Sigmoid colon (tissue), 4 donors: ENCODE data around the gene MC1R.

Source experiments
- EP300 ChIP-seq, 4 donors: sonication (generic); formaldehyde crosslinking; IDR thresholded peaks; one replicate each; pipeline ENCODE4 v1.6.1; 2017; ENCODE audit warnings: antibody characterized with exemption in 4 of 4
- TF ChIP-seq, protein P1 (sequence below), 4 experiments: fragments of 450-650 bp in 3 of 4; fragments of 200-600 bp in 1 of 4; IDR thresholded peaks; one replicate each; pipeline ENCODE4 v1.5.1; 2016 to 2019; ENCODE audit warnings: antibody characterized with exemption in 4 of 4, mild to moderate bottlenecking in 3 of 4, moderate library complexity in 2 of 4

DNA sequence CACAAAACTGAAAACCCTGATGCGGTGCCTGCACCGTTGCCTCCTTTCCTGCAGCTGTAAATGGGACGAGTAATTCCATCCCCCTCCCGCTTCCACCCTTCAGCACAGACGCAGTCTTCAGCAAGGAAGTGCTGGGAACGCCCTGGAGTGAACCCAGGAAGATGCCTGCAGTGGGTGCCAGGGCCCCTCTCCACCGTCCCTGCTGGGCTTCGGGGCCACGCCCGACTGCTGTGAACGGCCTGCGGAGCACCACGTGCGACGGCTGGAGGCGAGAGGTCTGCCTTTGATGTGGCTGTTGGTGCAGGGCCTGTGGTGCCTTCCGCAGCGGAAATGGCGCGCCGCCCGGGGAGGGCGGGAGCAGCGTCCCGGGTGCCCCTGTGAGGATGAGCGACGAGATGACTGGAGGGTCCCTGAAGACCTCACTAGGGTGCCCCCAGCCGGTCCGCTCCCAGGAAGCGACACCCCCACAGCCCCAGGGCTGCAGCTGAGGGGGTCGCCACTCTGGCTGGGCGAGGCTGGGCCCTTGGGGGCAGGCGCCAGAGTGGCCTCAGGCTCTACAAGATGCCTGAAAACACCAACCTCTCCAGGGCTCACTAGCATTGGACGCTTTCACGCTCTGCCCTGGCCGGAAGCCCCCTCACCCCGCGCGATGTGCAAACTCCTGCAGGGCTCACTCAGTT is 749 bp upstream of the MC1R start:
- no peak for TF ChIP-seq EP300 (IDR thresholded peaks at IDR 0.05)
- TF ChIP-seq, protein P1, sequence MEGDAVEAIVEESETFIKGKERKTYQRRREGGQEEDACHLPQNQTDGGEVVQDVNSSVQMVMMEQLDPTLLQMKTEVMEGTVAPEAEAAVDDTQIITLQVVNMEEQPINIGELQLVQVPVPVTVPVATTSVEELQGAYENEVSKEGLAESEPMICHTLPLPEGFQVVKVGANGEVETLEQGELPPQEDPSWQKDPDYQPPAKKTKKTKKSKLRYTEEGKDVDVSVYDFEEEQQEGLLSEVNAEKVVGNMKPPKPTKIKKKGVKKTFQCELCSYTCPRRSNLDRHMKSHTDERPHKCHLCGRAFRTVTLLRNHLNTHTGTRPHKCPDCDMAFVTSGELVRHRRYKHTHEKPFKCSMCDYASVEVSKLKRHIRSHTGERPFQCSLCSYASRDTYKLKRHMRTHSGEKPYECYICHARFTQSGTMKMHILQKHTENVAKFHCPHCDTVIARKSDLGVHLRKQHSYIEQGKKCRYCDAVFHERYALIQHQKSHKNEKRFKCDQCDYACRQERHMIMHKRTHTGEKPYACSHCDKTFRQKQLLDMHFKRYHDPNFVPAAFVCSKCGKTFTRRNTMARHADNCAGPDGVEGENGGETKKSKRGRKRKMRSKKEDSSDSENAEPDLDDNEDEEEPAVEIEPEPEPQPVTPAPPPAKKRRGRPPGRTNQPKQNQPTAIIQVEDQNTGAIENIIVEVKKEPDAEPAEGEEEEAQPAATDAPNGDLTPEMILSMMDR (IDR thresholded peaks at IDR 0.05) = no peak
